GM18517 (cell line): ENCODE data around the gene TTC23L.
A peak's percentile ranks its signal among the peaks of the same experiment; 100 is the strongest.
"Not testable (repeated sequence)": the region's sequence is repeated elsewhere in the genome, so short reads cannot be mapped to it uniquely, and the experiment has no call there.

Experiments used
- ATAC-seq: cut with Tn5 transposase; IDR thresholded peaks from one replicate; pipeline ENCODE4 v1.9.1; 2021; ENCODE audit warnings: mild to moderate bottlenecking, moderate library complexity; ENCODE audit not compliant: unreplicated experiment

Gene TTC23L, protein sequence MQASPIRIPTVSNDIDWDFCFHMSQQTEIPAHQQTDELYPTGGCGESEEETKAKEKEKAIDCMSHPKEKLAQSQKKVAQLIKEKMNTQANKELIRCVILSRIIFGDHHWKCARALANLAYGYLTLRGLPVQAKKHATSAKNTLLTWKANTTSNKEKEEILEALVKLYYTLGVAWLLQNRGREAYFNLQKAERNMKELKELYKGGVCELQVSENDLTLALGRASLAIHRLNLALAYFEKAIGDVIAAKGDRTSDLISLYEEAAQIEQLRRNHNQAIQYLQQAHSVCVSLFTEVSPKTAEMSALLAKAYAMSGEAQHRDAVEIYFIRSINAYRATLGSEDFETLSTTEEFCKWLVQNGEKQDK

GRCh38 chr5:34838785-34839714 is at the start of gene TTC23L:
Gene TTC23L, plus strand, starts transcription at chr5:34839164. Its CDS starts 1,508 bp downstream, at chr5:34840672.
- ATAC-seq: peak; percentile 98

DNA sequence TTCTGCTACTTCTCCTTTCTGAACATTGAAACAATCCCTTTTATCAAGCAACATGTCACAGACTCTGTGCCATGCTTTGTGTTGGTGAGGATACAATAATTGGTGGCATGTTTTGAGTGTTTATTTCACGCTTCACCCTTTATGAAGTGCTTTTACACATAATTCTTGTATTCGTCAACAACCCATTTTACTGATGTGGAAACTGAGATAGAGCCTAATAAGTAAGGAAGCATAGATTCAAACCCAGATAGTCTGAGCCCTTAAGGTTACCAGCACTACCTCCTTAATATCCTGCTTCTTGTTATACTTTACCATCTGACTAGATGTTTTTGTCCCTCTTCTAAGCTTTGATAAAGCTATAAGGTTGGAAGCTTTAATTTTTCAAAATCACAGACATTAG is 49.3 kb upstream of the TTC23L start:
- ATAC-seq: no peak

DNA sequence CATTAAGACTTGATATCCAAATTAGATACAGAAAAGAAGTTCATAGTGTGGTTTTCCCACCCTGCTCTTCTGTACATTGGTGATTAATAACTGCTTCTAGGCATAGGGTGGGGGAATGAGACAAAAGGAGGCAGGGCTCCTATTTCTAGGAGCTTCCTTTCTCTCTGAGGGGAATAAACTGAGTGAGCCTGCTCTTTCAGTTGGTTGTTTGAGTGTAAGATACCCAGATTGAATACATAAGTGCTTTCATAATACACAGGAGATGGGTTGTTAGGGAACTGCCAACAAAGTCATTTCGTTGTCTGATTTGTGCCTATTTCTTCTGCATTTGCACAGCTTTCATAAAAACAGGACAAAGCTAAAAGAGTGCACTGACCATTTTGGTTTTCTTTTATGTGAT is 48.9 kb upstream of the TTC23L start:
- no peak for ATAC-seq

GRCh38 chr5:34791761-34792244 is 47.2 kb upstream of the TTC23L start:
- ATAC-seq: no peak

DNA sequence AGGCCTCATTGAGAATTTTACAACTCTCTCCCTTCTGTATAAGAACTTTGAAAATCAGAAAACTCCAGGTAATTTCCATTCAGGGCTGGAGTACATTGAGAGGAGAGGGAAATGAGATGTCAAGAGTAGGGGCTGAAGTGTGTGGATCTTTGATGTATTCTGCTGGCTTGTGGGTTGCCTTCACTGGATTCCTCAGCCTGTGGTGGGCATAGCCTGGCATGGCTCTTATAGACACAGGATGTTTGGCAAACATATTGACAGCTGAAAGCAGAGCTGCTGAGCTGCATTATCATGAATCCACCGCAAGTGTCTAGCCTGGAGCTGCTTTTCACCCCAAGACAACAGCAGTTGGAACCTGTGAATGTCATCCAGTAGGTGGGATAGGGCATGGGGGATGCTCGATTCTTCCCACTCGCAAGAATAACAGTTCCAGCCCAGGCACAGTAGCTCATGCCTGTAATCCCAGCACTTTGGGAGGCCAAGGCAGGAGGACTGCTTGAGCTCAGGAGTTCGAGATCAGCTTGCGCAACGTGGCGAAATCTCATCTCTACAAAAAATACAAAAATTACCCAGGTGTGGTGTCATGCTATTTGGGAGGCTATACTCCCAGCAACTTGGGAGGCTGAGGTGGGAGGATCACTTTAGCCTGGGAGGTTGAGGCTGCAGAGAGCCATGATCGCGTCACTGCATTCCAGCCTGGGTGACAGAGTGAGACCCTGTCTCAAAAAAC is 36.0 kb upstream of the TTC23L start:
- ATAC-seq: no peak

DNA sequence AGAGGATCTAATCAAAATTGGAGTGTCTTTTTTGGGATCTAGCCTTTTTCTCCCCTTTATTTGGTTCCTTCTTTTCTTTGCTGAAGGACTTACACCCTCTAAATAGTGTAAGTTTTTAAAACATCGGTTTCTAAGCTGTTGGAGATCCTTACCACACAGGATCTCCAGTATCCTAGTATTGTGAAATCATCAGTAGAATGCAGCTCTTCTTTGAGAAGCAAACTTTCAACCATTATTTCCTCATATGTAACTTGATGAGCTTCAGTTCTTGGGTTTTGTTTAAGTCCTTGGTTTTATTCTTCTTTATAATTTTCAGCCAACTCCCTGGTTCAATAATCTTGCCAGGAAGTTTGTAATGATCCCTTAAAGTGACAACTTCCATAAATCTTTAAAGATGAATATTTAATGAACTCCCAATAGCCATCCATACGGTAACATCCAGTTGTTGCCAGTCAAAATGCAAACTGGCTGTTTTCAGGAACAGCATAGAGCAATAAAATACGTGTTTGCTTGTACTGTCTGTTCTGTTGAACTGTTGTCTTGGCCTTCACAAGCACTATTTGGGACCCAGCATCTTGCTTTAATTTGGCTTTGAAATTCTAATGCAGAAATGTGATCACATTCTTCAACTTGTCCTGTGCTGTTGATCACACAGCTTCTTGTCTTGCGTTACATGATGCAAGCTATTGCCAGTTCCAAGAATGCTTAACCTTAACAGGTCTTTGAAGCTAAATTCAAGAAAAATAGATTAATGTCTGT is 34.8 kb upstream of the TTC23L start:
- no peak for ATAC-seq

GRCh38 chr5:34804913-34805312 is 34.1 kb upstream of the TTC23L start:
- no peak for ATAC-seq

GRCh38 chr5:34806532-34806931 is 32.4 kb upstream of the TTC23L start:
- ATAC-seq: no peak

GRCh38 chr5:34811706-34812105 is 27.3 kb upstream of the TTC23L start:
- no peak for ATAC-seq

- ATAC-seq: no peak
Measured at GRCh38 chr5:34813509-34813908, 25.5 kb upstream of the TTC23L start.

DNA sequence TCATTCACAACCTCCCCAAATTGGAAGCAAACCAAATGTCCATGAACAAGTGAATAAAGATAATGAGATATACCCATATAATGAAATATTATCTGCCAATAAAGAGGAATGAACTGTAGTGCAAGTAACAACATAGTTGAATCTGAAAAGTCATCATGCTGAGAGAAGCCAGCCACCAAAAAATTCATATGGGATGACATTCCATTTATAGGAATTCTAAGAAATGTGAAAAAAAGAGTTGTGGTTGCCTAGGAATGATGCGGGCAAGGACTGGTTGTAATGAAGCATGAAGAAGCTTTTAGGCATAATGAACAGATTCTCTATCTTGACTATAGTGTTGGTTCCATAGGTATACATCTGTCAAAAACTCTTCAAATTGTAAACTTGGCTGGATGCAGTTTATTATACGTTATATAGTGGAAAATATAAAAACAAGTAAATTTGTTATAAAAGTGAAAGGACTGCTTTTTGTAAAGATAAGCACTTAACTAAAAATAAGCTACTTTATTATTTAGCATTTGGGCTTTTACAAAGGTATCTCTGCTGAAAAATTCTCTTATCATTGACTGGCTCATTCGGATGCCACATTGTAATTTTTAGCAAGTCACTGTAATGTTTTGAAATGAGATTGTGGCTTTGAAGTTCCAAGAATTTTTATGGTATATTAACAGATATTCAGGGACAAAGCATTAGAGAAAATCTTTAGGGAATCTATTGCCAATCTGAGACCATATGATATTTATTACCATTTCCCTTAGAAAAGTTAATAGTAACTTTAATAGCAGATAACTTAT is 21.2 kb upstream of the TTC23L start:
- ATAC-seq: no peak

DNA sequence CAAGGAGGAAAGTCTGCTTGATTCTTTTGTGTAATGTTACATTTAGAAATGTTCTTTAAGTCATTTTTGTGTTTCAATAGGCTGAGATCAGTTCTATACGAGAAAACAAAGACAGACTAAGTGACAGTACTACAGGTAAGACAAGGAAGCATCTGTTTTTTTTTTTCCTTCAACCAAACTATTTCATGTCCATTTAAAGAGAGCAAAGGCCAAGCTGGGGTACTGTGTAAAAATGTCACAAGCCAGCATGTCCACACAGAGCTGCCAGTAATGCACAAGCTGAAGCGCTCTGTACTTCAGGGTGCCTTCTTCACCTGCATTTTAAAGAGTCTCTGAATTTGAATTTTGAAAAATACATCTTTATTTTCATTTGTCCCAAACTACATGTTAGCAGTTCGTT is 20.2 kb upstream of the TTC23L start:
- ATAC-seq: no peak

GRCh38 chr5:34820593-34820992 is 18.4 kb upstream of the TTC23L start:
- ATAC-seq: no peak

DNA sequence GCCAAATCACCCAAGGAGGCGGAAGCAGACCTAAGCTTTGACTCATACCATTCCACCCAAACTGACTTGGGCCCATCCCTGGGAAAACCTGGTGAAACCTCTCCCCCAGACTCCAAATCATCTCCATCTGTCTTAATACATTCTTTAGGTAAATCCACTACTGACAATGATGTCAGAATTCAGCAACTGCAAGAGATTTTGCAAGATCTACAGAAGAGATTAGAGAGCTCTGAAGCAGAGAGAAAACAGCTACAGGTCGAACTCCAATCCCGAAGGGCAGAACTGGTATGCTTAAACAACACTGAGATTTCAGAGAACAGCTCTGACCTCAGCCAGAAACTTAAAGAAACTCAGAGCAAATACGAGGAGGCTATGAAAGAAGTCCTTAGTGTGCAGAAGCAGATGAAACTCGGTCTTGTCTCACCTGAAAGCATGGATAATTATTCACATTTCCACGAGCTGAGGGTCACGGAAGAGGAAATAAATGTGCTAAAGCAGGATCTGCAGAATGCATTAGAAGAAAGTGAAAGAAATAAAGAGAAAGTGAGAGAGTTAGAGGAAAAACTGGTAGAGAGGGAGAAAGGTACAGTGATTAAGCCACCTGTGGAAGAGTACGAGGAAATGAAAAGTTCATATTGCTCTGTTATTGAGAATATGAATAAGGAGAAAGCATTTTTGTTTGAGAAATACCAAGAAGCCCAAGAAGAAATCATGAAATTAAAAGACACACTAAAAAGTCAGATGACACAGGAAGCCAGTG is 15.8 kb upstream of the TTC23L start:
- ATAC-seq: no peak

DNA sequence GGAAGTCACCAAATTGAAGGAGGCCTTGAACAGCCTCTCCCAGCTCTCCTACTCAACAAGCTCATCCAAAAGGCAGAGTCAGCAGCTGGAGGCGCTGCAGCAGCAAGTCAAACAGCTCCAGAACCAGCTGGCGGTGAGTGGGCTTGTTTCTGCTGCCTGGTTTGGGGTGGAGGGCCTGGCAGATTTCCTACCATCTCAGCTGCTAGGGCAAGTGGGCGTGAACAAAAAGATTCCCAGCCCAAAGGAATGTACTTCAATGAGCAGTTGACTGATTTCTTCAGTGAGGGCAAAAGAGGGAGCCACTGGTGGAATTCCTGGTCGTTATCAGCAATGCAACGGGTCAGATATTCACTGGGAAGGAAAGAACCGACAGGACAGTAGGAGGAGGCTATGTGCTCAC is 12.6 kb upstream of the TTC23L start:
- no peak for ATAC-seq

GRCh38 chr5:34827588-34828506 is 11.1 kb upstream of the TTC23L start:
- no peak for ATAC-seq

- ATAC-seq: not testable (repeated sequence)
Measured at GRCh38 chr5:34830827-34831226, 8.1 kb upstream of the TTC23L start.

DNA sequence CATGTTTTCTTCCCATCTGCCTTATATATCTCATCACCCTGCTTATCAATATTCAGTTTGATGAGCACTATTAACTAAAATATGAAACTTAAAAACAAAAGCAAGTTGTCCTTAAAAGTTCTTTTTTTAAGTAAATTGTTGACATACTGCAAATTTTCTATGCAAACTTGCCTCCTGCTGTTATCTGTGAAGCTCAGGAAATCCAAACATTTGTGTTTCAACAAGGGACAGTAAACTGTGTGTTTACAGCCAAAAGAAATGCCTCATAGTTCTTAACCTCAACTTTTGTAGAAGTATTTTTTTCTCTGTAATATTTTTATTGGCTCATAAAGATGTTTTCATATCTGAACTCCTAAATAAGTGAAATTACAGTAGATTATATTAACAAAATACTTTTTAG is 7.7 kb upstream of the TTC23L start:
- no peak for ATAC-seq
